Activated naive CD4-positive, alpha-beta T cell treated with anti-CD3 and anti-CD28 coated beads, Interleukin-2, amount 50 U/mL, for 16 hours (primary cell): ENCODE results near the gene ZNF853.
"Not testable (repeated sequence)": the region's sequence is repeated elsewhere in the genome, so short reads cannot be mapped to it uniquely, and the experiment has no call there.

Source experiments
- DNase-seq: peaks from one replicate; pipeline ENCODE4 v3.0.0-alpha.2; 2020

Gene ZNF853

GRCh38 chr7:6653071-6654003, 37.9 kb downstream of the ZNF853 start:
- no peak for DNase-seq

- no peak for DNase-seq
Measured at GRCh38 chr7:6654113-6654841, 38.9 kb downstream of the ZNF853 start.

GRCh38 chr7:6654842-6655610, 39.6 kb downstream of the ZNF853 start:
- no peak for DNase-seq

- no peak for DNase-seq
Measured at GRCh38 chr7:6655636-6656385, 40.4 kb downstream of the ZNF853 start.

- DNase-seq = no peak
Measured at GRCh38 chr7:6656413-6656812, 41.0 kb downstream of the ZNF853 start.

GRCh38 chr7:6658618-6659345, 43.4 kb downstream of the ZNF853 start:
- no peak for DNase-seq

GRCh38 chr7:6670851-6671250, 55.4 kb downstream of the ZNF853 start:
- DNase-seq = not testable (repeated sequence)
